Measurements from ENCODE around the gene CCDC197.

The CCDC197 gene

GRCh38 chr14:93977790-93978581 lies 19.1 kb upstream of the CCDC197 start:
- DNase-seq (ENCODE audit: low read depth): no peak

DNA sequence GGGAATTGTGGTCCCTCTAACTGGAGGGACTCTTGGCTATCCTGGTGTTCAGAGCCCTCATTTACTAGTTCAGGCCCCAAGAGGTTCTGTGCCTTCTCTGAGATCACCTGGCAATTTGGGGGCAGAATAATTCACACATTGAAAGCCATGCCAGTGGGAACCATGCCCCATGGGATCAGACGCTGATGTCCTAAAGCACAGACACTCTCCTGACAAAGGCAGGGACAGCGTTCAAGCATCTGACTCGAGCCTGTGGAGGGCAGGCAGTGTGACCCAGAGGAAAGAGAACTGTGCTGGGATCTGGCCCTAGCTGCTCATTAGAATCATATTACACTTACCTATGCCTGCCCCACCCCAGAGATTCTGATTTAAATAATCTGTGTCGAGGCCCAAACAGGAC lies 18.4 kb upstream of the CCDC197 start:
- DNase-seq (ENCODE audit: low read depth): no peak

DNA sequence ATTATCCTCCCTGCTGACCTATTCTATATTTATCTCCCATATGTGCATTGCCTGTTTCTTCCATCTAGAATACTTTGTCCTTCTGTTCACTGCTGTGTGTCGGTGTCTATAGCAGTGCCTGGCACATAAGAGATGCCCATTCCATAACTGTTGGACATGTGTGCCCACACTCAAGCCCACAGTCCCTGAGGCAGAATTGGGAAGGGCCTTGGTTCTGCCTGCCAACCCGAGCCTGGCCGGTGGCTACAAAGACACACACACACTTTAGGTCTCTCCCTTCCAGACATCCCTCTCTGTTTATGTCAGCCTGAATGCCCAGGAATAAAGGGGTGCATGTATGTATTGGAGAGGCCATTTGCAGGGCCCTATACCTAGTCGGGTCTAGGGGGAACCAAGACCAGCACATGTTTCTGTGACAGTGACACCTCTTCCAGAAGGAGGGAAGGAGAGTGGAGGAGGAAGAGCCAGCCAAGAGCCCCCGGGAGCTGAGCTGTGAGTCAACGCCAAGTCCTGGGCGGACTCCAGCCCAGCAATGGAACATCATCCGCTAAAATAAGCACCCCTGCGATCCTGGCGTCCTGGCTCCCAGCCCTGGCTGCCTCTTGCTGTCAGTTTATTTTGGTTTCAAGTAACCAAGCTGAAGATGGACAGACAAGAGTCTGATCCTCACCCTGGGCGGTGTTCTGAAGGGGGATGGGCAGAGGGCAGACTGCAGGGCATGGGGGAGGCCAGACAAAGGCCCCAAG lies 16.5 kb upstream of the CCDC197 start:
- DNase-seq (ENCODE audit: low read depth): no peak

- DNase-seq (ENCODE audit: low read depth): no peak
Observed at GRCh38 chr14:93981316-93982229, 15.5 kb upstream of the CCDC197 start.

- no peak for DNase-seq (ENCODE audit: low read depth)
Observed at GRCh38 chr14:93982230-93983007, 14.7 kb upstream of the CCDC197 start.

GRCh38 chr14:93984070-93984469 lies 13.0 kb upstream of the CCDC197 start:
- DNase-seq (ENCODE audit: low read depth): no peak

DNA sequence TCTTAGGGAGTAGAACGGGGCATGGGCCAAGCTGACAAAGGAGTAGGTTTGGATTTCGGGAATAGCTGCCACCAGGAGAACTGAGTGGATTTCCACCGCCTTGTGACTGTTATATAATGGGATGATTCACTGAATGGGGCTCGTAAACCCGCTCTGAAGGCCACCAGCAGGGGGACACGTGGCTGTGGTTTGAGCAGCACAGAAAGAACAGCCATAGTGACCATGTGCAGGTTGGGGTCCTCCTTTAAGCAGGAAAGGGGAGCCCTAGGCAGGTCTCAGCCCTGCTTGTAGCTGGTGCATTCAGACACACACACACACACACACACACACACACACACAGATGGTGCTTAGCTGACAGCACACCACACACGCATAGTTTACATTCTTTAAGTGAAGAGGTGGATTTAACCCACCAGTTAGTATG lies 12.1 kb upstream of the CCDC197 start:
- DNase-seq (ENCODE audit: low read depth): peak; percentile 78

- DNase-seq (ENCODE audit: low read depth): no peak
Observed at GRCh38 chr14:93986955-93987354, 10.1 kb upstream of the CCDC197 start.

- DNase-seq (ENCODE audit: low read depth): no peak
Observed at GRCh38 chr14:93987376-93987775, 9.7 kb upstream of the CCDC197 start.

DNA sequence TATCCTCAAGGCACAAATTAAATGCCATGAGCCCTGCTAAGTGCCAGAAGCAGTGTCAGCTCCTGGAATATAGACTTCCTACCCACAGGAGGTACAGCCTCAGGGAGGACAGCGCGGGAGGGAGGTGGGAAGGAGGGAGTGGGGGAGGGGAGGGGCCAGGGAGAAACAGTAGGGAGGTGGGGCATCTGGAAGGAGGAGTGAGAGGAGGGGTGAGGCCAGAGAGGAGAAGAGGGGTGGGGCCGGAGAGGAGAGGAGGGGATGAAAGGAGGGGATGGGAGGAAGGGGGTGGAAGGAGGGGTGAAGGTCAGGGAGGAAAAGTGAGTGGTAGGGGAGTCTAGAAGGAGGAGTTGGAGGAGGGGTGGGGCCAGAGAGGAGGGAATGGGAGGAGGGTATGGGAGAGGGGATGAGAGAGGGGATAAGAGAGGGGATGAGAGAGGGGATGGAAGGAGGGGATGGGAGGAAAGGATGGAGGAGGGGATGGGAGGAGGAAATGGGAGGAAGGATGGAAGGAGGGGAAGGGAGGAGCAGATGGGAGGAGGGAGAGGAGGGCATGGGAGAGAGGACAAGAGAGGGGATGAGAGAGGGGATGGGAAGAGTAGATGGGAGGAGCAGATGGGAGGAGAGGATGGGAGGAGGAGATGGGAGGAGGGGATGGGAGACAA lies 9.2 kb upstream of the CCDC197 start:
- no peak for DNase-seq (ENCODE audit: low read depth)

GRCh38 chr14:93989939-93990338 lies 7.2 kb upstream of the CCDC197 start:
- no peak for DNase-seq (ENCODE audit: low read depth)

GRCh38 chr14:93991212-93991611 lies 5.9 kb upstream of the CCDC197 start:
- no peak for DNase-seq (ENCODE audit: low read depth)

DNA sequence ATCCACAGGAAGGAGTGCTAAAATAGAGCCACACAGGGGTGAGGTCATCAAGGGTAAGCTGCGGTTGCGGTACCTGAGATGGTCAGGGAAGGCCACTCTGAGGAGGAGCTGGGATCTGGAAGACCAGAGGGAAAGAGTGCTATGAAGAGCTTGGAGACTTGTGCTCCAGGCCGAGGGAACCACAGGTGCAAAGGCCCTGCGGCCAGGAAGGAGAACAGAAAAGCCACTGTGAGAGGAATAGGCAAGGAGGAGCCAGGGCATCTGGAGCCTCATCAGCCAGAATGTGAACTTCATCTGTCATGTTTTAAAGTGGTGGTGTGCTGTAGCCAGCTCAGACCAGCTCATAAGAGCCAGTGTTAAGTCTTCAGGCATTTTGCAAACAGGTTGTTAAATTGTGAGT lies 5.5 kb upstream of the CCDC197 start:
- no peak for DNase-seq (ENCODE audit: low read depth)

- no peak for DNase-seq (ENCODE audit: low read depth)
Observed at GRCh38 chr14:93993382-93993781, 3.7 kb upstream of the CCDC197 start.

GRCh38 chr14:93994919-93995682 lies 2.0 kb upstream of the CCDC197 start:
- DNase-seq (ENCODE audit: low read depth): peak; percentile 1

DNA sequence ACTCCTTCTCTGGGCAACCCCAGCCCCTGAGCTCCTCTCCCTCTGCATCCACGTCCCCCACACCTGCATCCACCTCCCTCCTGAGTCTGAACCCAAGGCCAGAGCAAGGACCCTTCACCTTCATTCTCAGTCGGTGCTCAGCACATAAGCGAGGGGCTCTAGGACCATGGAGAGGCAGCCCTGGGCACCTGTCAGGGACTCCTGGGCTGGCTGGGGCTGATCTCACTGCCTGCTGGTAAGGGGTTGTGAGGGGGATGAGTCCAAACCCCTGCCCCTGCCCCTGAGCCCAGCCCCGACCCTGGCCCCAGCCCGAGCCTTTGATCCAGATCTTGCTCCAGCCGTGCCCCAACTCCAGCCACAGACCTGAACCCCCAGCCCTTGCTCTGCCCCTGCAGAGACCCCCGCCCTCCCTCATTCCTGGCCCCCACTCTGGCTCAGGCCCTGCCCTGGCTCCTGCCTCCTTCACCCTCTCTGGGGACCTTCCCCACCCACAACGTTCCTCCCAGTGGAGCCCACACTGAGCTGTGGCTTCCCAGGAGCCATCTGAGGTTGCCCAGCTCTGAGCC lies 888 bp upstream of the CCDC197 start:
- no peak for DNase-seq (ENCODE audit: low read depth)

GRCh38 chr14:93997916-93998870 lies 1.1 kb downstream of the CCDC197 start:
- DNase-seq (ENCODE audit: low read depth): no peak

GRCh38 chr14:93998871-93999403 lies 1.8 kb downstream of the CCDC197 start:
- no peak for DNase-seq (ENCODE audit: low read depth)
